MM.1S (cell line): Measurements from ENCODE around the gene DGKI.
A peak's percentile ranks its signal among the peaks of the same experiment; 100 is the strongest.

Experiments used
- DNase-seq: peaks from one replicate; pipeline ENCODE4 v3.0.0-alpha.2; 2015
- H2AFZ ChIP-seq: fragments of 300-600 bp; sonication (generic); 2 replicates; pipeline ENCODE4 v1.6.0; 2016; ENCODE audit warnings: antibody characterized with exemption, low read length
- H3F3A ChIP-seq: fragments of 300-600 bp; sonication (generic); 2 replicates; pipeline ENCODE4 v1.6.1; 2016; ENCODE audit warnings: mild to moderate bottlenecking, antibody characterized with exemption, low read length, moderate library complexity, mixed read lengths; ENCODE audit not compliant: insufficient read depth
- H3K27ac ChIP-seq: fragments of 300-600 bp; sonication (generic); 2 replicates; pipeline ENCODE4 v1.5.1; 2016; ENCODE audit warnings: mild to moderate bottlenecking, low read length
- H3K27me3 ChIP-seq: fragments of 300-600 bp; sonication (generic); replicated peaks from 2 replicates; pipeline ENCODE4 v1.6.0; 2016; ENCODE audit warnings: low read length; ENCODE audit not compliant: insufficient read depth
- H3K36me3 ChIP-seq: fragments of 300-600 bp; sonication (generic); replicated peaks from 2 replicates; pipeline ENCODE4 v1.6.1; 2016; ENCODE audit warnings: mild to moderate bottlenecking, low read length, mixed read lengths; ENCODE audit not compliant: insufficient read depth
- H3K4me1 ChIP-seq: fragments of 300-600 bp; sonication (generic); 2 replicates; pipeline ENCODE4 v1.6.1; 2016; ENCODE audit warnings: low read length, mixed read lengths
- H3K4me2 ChIP-seq: fragments of 300-600 bp; sonication (generic); 2 replicates; pipeline ENCODE4 v1.6.0; 2016; ENCODE audit warnings: low read depth, low read length
- H3K4me3 ChIP-seq: fragments of 300-600 bp; sonication (generic); 2 replicates; pipeline ENCODE4 v1.5.1; 2016; ENCODE audit warnings: low read length, mixed read lengths
- H3K79me2 ChIP-seq: fragments of 300-600 bp; sonication (generic); 2 replicates; pipeline ENCODE4 v1.6.1; 2016; ENCODE audit warnings: mixed run types, low read length, mixed read lengths
- H3K9ac ChIP-seq: fragments of 300-600 bp; sonication (generic); 2 replicates; pipeline ENCODE4 v1.6.1; 2016; ENCODE audit warnings: low read length, mixed read lengths
- H3K9me2 ChIP-seq: fragments of 300-600 bp; sonication (generic); replicated peaks from 2 replicates; pipeline ENCODE4 v1.6.1; 2016; ENCODE audit warnings: mild to moderate bottlenecking, low read length, mixed read lengths; ENCODE audit not compliant: insufficient read depth
- H3K9me3 ChIP-seq: fragments of 300-600 bp; sonication (generic); replicated peaks from 2 replicates; pipeline ENCODE4 v1.6.1; 2016; ENCODE audit warnings: mild to moderate bottlenecking, low read length, mixed read lengths; ENCODE audit not compliant: insufficient read depth
- H4K20me1 ChIP-seq: fragments of 300-600 bp; sonication (generic); 2 replicates; pipeline ENCODE4 v1.6.1; 2016; ENCODE audit warnings: mild to moderate bottlenecking, low read length, moderate library complexity, mixed read lengths; ENCODE audit not compliant: insufficient read depth
- CTCF ChIP-seq: fragments of 300-600 bp; sonication (generic); IDR thresholded peaks from 2 replicates; pipeline ENCODE4 v1.5.1; 2016; ENCODE audit warnings: antibody characterized with exemption, low read length, mixed read lengths
- EZH2 ChIP-seq: fragments of 300-600 bp; sonication (generic); optimal IDR thresholded peaks from 2 replicates; pipeline ENCODE3; 2017; ENCODE audit warnings: low read depth, mild to moderate bottlenecking, antibody characterized with exemption, low read length, mixed read lengths
- EZH2phosphoT487 ChIP-seq: fragments of 300-600 bp; sonication (generic); IDR thresholded peaks from 2 replicates; pipeline ENCODE4 v1.6.1; 2018; ENCODE audit warnings: antibody characterized with exemption, low read length

The DGKI gene

GRCh38 chr7:137743021-137743420 is 103.8 kb downstream of the DGKI start:
- Histone ChIP-seq H4K20me1 (no peaks in the 10 kb centered on the region), H3K27me3 (no peaks in the 10 kb centered on the region), H3K27ac (no peak overlapping the region), H3F3A (peaks cover 17% of the 10 kb centered on the region), H3K4me3 (no peak overlapping the region), H3K9me3 (no peaks in the 10 kb centered on the region), H3K4me2 (no peak overlapping the region), H3K36me3 (no peaks in the 10 kb centered on the region), H3K9me2 (no peaks in the 10 kb centered on the region), H3K4me1 (peaks cover 26% of the 10 kb centered on the region), H3K9ac (no peak overlapping the region), H2AFZ (no peak overlapping the region), H3K79me2 (no peaks in the 10 kb centered on the region)
- no peak for TF ChIP-seq EZH2
- DNase-seq, result no peak

- Histone ChIP-seq H3K79me2 (no peaks in the 10 kb centered on the region), H3K9me2 (no peaks in the 10 kb centered on the region), H3K27me3 (no peaks in the 10 kb centered on the region), H3K4me2 (peak overlapping the region; percentile 16; the same call in 1 of the 2 replicates), H3K4me1 (peaks cover 26% of the 10 kb centered on the region), H3F3A (peaks cover 17% of the 10 kb centered on the region), H3K36me3 (no peaks in the 10 kb centered on the region), H3K4me3 (no peak overlapping the region), H3K27ac (peak overlapping the region; percentile 65), H3K9me3 (no peaks in the 10 kb centered on the region), H3K9ac (peak overlapping the region; percentile 28; the same call in 1 of the 2 replicates), H2AFZ (no peak overlapping the region), H4K20me1 (no peaks in the 10 kb centered on the region)
- DNase-seq, result no peak
- TF ChIP-seq EZH2phosphoT487 (no peak), EZH2 (no peak), CTCF (no peak)
Observed at GRCh38 chr7:137742051-137742450, 104.7 kb downstream of the DGKI start.

GRCh38 chr7:137741443-137741842 is 105.3 kb downstream of the DGKI start:
- H3K27me3 ChIP-seq, result no peaks in the 10 kb centered on the region
- peak; percentile 94 for DNase-seq

More at GRCh38 chr7:137741443-137741842, 105.3 kb downstream of the DGKI start:
- Histone ChIP-seq H3K27ac (peak overlapping the region; percentile 65), H2AFZ (no peak overlapping the region), H3K4me2 (peak overlapping the region; percentile 16; the same call in 1 of the 2 replicates), H3K9me2 (no peaks in the 10 kb centered on the region), H3K9me3 (no peaks in the 10 kb centered on the region), H3K4me3 (no peak overlapping the region), H3K9ac (peak overlapping the region; percentile 28; the same call in 1 of the 2 replicates), H3K36me3 (no peaks in the 10 kb centered on the region), H3K4me1 (peaks cover 26% of the 10 kb centered on the region), H3K79me2 (no peaks in the 10 kb centered on the region), H3F3A (peaks cover 17% of the 10 kb centered on the region), H4K20me1 (no peaks in the 10 kb centered on the region)
- TF ChIP-seq EZH2, result no peak
- no peak for TF ChIP-seq EZH2phosphoT487
- no peak for TF ChIP-seq CTCF
